Brain pericyte (primary cell): ENCODE data around the gene CSNK2B.
A peak's percentile ranks its signal among the peaks of the same experiment; 100 is the strongest.

Experiments used
- DNase-seq: peaks from one replicate; pipeline ENCODE4 v3.0.0-alpha.2; 2012; ENCODE audit warnings: low read depth, low spot score

The CSNK2B gene

DNA sequence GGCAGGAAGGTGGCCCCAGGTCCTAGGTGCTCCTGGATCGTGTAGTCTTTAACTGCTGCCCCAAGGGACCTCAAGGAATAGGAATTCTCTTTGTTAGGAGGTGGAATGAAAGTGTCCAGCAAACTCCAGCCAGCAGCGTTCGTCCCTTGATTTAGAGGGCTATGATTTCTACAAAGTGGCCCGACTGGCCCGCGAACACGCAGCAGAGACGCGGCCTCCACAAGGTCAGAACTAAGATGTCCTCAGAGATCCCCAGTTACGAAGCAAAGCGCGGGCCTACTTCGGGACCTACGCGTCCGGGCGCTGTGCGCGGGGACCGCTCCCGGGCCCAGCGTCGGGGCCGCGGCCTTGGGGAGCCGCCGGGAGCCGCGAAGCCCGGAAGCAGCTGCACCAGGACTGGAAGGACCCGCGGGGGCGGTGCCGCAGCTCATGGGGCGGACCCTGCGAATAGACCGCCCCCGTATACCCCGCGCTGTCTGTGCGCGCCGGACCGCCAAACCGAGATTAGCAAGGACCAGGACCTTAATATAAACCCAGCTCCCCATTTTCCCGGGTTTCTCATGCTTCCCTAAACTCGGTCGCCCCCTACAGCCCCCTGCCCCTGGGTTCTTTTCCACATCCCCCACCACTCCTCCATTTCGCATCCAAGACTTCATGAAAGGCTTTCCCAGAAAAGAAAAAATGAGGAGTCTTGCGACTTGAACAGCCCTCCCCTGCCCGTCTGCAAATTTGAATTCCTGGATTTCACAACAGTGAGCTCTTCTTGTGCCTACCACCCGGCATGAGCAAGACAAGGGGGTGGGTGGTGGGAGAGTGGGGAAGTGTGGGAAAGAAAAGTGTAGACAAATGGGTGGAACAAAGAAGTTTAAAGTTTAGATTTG lies 5.3 kb upstream of the CSNK2B start, which contains the start of gene C6orf47:
TSS of gene C6orf47 (minus strand) at position 398 of the 881 bp plus-strand sequence. CDS start 831 bp downstream, outside the sequence.
- DNase-seq, result no peak

DNA sequence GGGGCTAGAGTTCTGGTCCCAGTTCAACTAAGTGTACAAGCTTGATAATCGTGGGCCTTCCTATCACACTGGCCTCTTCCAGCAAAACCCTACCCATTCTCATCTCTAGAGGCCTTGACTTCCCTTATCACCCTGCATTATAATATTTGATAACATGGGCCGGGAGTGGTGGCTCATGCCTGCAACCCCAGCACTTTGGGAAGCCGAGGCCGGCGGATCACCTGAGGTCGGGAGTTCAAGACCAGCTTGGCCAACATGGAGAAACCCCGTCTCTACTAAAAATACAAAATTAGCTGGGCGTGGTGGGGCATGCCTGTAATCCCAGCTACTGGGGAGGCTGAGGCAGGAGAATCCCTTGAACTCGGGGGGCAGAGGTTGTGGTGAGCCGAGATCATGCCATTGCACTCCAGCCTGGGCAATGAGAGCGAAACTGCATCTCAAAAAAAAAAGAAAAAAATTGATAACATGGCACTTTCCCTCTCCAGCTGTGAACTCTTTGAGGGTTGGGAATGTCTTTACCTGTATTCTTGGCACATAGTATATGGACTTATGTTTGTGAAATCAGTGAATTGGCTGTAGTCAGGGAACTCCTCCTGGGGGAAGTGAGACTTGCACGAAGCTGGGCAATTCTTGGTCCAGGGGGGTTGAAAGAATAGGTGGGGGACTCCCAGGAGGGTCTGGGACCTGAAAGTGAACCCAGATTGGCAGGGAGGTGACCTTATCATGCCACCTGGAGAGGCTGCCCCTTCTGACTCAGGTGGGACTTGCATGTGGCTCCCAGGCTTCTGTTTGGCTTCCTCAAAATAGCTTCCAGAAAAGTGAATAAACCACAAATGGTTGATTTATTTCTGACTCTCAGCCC lies 4.4 kb upstream of the CSNK2B start:
- no peak for DNase-seq

DNA sequence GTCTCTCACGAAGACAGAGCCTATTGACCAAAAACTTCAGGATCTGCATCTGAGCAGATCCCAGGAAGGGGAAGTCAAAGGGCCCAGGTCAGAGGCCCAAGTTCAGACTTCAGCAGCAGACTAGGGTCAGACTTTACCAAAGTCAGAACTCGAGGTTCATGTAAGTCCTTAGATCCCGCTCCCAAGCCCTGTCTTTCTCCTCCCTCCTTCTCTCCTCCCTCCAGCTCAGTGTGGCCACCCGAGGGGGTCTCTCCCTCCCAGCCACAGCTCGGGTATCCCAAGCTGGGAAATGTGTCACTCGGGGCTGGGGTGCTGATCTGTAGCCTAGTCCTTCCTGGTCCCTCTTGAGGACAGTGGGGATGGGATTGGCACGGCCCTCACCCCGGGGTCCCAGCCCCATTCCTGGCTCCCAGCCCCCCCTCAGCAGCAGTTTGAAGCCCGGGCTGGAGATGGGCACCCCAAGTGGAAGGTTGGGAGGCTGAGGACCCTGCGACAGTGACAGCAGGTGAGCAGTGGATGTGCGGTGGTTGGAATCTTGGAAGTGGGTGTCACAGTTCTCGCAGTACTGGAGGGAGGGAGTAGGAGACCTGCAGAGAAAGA lies 3.7 kb upstream of the CSNK2B start:
- DNase-seq, result no peak

DNA sequence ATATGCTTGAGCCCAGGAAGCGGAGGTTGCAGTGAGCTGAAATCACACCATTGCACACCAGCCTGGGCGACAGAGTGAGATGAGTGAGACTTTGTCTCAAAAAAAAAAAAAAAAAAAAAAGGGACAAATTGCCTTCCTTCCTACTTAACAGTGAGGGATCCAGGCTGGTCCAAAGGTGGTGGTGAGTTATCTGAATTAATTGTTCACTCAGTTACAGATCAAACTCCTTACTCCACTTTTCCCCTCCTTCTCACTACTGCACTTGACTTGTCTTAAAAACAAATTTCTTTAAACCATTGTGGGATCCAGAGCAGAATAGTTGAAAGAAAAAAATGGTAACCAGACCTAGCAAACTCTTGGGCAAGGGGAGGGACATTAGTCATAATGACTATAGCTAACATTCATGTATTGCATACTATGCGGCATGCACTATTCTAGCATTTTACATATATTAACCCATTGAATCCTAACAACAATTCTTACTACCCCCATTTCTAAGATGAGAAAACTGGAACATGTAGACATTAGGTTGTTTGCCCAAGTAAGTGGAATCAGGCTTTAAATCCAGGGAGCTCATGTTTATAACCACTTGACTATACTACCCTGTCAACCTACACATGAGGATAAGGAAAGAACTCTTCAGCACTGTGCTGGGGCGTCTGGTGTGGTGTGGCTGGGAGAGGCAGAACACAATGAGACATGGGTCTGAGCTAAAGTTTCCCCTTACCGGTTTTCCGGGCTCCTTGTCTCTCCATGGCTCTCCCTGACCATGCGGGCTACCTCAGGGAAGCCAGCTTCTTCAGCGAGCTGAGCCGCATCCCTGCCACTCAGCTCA lies 2.5 kb upstream of the CSNK2B start:
- no peak for DNase-seq

DNA sequence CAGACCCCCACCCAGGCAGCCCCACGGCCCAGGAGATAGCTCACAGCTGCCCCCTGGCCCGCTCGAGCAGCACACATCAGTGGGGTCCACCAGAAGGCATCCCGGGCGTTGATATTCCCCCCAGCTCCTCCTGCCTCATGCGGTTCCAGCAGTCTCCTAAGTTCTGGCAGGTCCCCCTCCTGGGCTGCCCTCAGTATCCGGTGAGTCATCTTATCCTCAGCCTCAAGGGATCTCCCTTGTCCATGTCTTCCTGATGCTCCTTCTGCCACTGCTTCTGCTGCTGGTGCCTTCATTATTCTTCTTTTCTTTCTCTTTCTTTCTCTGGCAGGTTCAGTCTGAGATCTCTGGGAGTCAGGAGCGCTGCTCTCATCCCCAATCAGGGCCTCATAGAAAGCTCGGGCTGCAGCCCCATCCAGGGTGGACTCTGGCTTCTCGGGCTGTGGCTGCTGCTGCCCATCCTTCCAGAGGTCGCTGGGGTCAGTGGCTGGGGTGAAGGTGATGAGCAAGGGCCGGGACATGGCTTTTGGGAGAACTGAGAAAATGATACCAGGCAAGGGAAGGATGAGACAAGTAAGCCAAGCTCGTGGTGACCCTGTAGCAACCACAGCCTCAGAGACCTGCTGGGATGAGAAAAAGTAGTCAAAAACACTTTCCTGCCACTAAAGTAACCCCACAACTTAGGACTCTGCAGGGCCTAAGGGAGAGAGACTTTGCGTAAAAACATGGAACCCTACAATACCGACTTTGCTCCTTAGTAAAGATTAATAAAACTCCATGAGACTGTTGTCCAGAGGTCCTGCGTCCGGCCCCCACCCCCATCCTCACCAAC lies 1.7 kb upstream of the CSNK2B start:
- DNase-seq, result no peak

DNA sequence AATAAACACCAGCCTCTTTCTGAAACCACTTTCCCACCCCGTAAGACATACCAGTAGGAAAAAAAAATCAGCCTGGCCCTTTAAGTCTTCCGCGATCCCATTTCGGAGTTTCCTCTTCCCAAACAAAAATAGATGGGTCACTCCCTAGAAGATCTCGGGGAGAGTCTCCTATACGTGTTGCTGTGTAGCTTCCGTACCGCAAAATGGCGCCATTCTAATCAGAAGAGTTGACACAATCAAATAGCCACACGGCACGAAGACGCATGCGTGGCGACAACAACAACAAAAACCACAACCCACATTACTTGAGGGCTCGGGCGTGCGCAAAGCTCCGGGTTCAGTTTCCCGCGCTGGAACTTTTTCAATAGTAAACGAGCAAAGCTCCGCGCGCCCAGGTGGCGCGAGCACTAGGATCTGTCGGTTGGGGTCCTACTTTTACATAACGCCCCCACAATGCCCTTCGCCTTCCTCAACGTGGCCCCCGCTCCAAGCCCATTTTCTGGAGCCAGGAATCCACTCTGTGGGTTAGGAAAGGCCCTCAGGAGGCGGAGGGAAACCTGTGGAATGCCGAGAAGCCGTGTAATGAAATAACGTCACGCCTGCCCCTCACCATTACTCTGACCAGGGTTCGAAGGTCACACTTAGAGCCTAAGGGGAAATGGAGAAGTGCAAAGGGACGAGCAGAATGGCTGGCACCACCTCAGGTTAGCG lies 935 bp upstream of the CSNK2B start, which contains the start of gene GPANK1:
TSS of gene GPANK1 (minus strand) at position 208 of the 711 bp plus-strand sequence. CDS start 519 bp downstream, outside the sequence.
- DNase-seq, result peak; percentile 82

DNA sequence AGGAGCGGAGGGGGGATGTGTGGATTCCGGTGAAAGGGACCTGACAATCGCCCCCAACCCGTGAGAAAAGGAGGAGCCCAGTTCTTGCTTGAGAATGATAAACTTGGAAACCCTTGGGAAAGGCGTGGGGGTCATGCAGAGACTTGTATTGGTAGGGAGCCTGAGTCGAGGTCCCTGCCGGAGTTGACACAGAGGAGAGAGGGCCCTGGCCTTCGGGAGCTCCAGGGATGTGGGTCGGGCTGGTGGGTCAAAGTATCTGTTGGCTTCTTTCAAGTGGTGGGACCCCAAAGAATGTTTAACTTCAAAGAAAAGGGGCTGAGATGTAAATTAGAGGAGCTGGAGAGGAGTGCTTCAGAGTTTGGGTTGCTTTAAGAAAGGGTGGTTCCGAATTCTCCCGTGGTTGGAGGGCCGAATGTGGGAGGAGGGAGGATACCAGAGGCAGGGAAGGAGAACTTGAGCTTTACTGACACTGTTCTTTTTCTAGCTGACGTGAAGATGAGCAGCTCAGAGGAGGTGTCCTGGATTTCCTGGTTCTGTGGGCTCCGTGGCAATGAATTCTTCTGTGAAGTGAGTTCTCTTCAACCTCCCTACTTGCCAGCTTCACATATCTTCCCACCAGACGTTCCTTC lies 571 bp downstream of the CSNK2B start:
- no peak for DNase-seq

DNA sequence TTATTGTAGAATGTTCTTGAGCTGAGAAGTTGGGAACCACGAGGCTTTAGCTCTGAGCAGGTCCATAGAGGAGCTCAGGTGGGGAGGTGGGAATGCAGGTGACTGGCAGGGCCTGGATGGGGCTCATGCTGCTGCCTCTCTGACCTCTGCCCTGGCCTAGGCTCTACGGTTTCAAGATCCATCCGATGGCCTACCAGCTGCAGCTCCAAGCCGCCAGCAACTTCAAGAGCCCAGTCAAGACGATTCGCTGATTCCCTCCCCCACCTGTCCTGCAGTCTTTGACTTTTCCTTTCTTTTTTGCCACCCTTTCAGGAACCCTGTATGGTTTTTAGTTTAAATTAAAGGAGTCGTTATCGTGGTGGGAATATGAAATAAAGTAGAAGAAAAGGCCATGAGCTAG lies 3.8 kb downstream of the CSNK2B start, which contains the start of gene LY6G5B:
TSS of gene LY6G5B (plus strand) at position 301 of the 400 bp plus-strand sequence. CDS start 975 bp downstream, outside the sequence.
- DNase-seq, result no peak

DNA sequence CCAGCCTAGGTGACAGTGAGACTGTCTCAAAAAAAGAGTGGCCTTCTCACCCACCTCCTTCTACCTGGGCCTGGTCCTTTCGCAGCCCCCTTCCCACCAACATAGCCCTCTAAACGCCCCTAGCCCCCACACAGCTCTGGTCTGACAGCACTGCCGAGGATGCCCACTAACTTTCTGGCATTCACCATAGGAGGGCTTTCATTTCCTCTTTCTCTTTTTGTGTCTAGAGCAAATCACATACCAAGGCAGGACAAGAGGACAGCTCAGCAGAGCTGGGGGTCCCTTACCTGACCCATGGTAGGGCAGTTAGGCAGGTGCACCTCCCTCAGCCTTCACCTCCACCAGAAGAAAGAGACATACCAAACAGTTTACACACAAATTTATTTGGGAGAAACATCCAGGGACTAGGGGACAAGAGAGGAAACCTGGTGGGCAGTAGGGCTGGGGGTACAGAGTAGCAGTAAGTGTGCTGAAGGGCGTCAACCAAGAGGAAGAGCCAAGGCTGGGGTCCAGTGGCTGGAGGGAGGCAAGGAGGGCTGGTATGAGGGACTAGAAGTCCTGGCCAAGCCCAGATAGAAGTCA lies 10.5 kb downstream of the CSNK2B start:
- DNase-seq, result no peak

DNA sequence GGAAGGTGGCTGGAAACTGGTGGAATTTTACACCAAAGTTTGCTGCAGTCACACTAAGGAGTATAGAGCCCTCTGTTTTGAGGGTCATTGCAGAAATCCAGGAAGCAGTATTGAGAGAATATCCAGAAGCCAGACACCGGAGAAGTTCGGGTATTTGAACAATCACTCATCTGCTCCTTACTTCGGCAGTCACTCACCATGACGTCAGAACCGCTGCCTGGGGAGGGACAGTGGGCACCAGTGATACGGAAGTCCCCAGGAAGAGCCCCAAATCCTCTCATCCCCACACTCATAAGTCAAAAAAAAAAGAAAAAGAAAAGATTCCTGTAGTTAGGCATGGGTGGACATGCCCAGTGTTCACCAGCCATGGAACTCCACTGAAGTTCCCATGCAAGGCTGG lies 11.0 kb downstream of the CSNK2B start:
- DNase-seq, result no peak

DNA sequence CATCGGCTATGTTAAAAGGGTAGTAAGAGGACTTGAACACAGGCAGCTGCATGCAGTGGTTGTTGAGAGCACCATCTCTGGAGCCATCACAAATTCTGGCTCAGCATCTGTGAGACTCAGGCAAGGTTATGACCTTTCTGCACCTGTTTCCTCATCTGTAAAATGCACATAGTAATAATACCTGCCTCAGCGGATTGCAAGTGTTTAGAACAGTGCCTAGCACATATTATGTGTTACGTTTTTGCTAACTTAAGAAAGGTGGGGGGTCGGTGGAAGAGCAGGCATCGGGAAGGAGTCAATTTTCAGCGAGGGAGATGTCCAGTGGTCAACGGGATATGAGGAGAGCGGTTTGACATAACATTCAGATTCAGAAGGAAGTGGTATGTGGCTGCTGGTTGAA lies 12.1 kb downstream of the CSNK2B start:
- no peak for DNase-seq

DNA sequence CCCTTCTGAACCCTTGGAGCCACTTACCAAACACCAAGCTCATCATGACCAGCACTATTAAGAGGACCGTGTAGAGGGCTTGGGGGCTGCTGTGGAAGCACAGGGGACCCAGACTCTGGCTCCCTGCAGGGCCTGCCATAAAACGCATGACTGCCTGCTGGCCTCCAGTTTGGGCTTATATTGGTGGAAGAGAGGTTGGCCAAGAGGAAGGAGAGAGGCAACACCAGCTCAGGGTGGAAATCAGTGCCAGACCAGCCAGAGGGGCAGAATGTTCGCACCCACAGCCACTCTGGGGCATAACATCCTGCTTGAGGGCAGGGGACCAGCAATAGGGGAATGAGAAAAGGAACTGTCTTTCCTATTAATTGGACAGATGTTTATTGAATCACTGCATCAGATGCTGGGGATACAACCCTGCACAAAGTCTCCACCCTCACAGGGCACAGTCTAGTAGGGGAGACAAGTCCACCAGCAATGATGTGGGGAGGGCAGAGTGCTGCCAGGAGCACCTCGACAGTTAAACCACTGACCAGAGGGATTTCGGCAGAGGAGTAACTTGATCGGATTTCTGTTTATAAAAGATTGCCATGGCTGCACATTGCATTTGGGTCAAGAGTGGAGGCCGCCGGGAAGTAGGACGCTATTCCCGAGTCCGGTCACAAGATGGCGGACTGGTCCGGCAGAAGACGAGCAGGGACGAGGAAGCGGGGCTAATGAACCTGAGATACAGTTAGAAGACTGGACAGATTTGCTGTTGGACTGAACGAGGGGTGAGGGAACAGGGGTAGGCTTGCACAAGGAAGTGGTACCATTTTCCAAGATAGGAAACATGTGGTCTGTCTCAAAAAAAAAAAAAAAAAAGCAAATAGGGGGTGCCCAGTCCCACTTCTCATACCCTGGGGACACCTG lies 14.6 kb downstream of the CSNK2B start, which contains the start of gene LY6G5C:
TSS of gene LY6G5C (minus strand) at position 842 of the 909 bp plus-strand sequence. CDS start at position 148, 694 bp downstream.
- peak; percentile 79 for DNase-seq

DNA sequence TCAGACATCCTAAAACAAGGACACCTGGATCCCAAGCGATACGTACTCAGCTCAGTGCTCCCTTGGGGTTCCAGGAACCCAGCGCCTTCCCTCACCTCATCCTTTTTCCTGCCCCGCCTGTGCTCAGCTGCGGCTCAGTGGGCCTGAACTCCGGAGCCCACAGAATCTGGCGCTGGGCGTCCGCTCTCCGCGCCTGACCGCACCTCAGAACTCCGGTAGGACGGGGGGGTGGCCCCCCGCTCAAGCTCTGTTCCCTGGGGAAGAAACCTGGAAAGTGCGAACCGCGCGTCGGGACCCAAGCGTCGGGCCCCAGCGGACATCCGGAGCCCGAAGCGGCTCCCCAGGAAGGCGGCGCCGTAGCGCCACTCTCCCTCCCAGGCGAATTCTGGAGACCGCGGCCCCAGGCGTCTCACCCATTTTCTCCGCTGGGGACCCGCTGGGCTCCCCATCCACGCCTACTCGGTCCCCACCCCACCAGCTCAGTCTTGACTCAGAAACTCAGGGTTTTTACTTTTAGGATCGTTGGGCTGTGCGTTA lies 15.3 kb downstream of the CSNK2B start:
- no peak for DNase-seq

DNA sequence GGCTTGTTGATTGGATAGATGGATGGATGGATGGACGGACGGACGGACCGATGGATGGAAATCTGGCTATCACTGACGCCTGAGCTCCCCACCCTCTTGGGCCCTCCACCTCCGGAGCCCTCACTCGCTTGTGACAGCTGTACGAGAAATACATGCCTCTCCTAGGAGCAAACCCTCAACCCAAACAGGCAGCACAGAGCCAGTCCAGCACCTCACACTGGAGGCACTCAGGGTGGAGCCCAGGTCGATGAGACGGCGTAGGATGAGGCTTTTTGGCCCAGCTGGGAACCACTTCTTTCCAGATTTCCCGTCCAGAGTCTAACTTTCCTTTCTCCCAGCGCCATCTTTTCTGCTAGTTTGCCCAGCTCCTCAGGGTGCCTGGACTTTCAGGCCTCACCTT lies 17.7 kb downstream of the CSNK2B start:
- no peak for DNase-seq

DNA sequence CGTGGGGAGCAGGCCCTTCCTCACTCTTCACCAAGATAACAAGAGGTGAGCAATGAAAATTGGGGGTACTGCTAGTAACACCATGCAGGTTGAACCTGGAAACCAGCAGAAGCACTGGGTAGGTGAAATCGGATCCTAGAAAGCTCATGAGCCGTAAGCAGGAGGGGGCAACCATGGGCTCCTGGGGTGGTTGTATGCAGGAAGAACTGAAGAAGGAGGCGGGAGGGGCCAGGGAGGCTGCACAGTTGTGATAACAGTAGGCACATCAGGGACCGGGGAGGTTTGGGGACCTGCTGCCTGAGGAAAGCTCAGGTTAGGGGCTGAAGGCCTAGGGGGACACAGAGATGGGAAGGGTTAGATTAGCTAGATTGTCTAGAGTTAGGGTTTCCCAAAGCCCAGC lies 20.6 kb downstream of the CSNK2B start:
- no peak for DNase-seq

DNA sequence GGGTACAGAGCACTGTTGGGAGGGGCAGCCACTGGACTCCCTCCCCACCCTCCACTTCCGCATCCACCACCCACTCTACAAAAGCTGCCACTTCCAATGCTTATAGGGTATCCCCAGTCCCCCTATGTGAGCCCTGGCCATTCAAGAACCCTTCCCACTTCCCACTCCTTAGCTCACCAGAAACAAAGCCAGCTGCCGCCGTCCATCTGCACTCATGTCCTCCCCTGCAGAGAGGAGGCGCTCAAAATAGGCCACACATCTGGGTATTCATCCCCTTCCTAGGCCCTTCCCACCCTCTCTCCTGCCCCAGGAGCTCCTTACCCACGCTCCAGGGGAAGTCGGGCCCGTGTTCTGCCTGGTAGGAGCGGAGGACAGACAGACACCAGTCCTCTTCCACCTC lies 21.4 kb downstream of the CSNK2B start:
- DNase-seq, result no peak
